Camera-type eye (tissue), 1 donor: ENCODE measurements around the gene PRKCSH. TPM values are rescaled to one million over a fixed set of nuclear protein-coding genes. Genes with fewer than 3 reads are reported as not detected.

ENCODE experiments used
- total RNA-seq: library from RNA; depleted of rRNA; stranded (reverse); fragments of >200 nt; gene quantifications from one replicate; pipeline ENCODE4 v1.2.3, GENCODE V29; 2014

The PRKCSH gene
- 110 TPM for total RNA-seq

GRCh38 chr19:11435057-11435832, at the start of gene PRKCSH, which contains the start of gene ODAD3:
Gene PRKCSH (plus strand): TSS chr19:11435635. CDS start chr19:11436118, 483 bp downstream.
Gene ODAD3 (minus strand): TSS chr19:11435121. CDS start chr19:11435016, 105 bp downstream.

GRCh38 chr19:11418549-11419506, 16.6 kb upstream of the PRKCSH start, which contains the start of gene RGL3:
Gene RGL3 (minus strand): TSS chr19:11419314. CDS start chr19:11419278, 36 bp downstream.

GRCh38 chr19:11480715-11481533, 45.5 kb downstream of the PRKCSH start, which contains the start of gene ELAVL3:
Gene ELAVL3 (minus strand): TSS chr19:11481046. CDS start chr19:11480608, 438 bp downstream.

Other genes starting within 250 kb of the PRKCSH start
- 190 TPM for gene KANK2, start 238.1 kb upstream of the PRKCSH start, total RNA-seq
- gene ANGPTL8, start 196.0 kb upstream of the PRKCSH start, total RNA-seq: 1.4 TPM
- gene DOCK6, start 173.1 kb upstream of the PRKCSH start, total RNA-seq: 44.9 TPM
- gene TSPAN16, start 139.5 kb upstream of the PRKCSH start, total RNA-seq: not detected
- gene RAB3D, start 96.0 kb upstream of the PRKCSH start, total RNA-seq: 17.7 TPM
- gene TMEM205, start 89.4 kb upstream of the PRKCSH start, total RNA-seq: 83.0 TPM
- gene CCDC159, start 89.1 kb upstream of the PRKCSH start, total RNA-seq: 55.9 TPM
- gene PLPPR2, start 80.2 kb upstream of the PRKCSH start, total RNA-seq: 16.8 TPM
- gene SWSAP1, start 61.0 kb upstream of the PRKCSH start, total RNA-seq: 1.5 TPM
- 3.4 TPM for gene EPOR, start 51.3 kb upstream of the PRKCSH start, total RNA-seq
- 2.5 TPM for gene RGL3, start 16.3 kb upstream of the PRKCSH start, total RNA-seq
- gene ODAD3, start 514 bp upstream of the PRKCSH start, total RNA-seq: 0.27 TPM
- 38.3 TPM for gene ELAVL3, start 45.4 kb downstream of the PRKCSH start, total RNA-seq
- 12.9 TPM for gene ZNF653, start 70.2 kb downstream of the PRKCSH start, total RNA-seq
- 43.5 TPM for gene ECSIT, start 93.5 kb downstream of the PRKCSH start, total RNA-seq
- gene CNN1, start 103.2 kb downstream of the PRKCSH start, total RNA-seq: 43.3 TPM
- gene ELOF1, start 123.6 kb downstream of the PRKCSH start, total RNA-seq: 23.4 TPM
- 16.7 TPM for gene ACP5, start 142.0 kb downstream of the PRKCSH start, total RNA-seq
- 56.4 TPM for gene ZNF627, start 161.8 kb downstream of the PRKCSH start, total RNA-seq